Measurements from ENCODE around the gene MARCHF4. TPM values are rescaled to one million over a fixed set of nuclear protein-coding genes. Genes with fewer than 3 reads are reported as not detected.

The MARCHF4 gene
- total and polyA plus RNA-seq, 9 of the 15 experiments (the other 6 are each of a cell fraction or from before 2014, with no cell fraction given): 0.05 TPM; not detected in 8

- TF ChIP-seq PRDM10 (IDR thresholded peaks at IDR 0.05; ENCODE audit: partially characterized antibody): peak; percentile 56
- no peak for TF ChIP-seq ID3 (CRISPR knock-in tag; IDR thresholded peaks at IDR 0.05)
- TF ChIP-seq ID3 (tag; IDR thresholded peaks at IDR 0.05): peak; percentile 36; the same call in 1 of the 2 replicates
- TF ChIP-seq KLF16 (IDR thresholded peaks at IDR 0.05): peak; percentile 80
- TF ChIP-seq MTA2 (IDR thresholded peaks at IDR 0.05; ENCODE audit: low read depth): peak; percentile 80
- TF ChIP-seq SMAD1 (IDR thresholded peaks at IDR 0.05; ENCODE audit: low read depth, low read length, partially characterized antibody): peak; percentile 9
- TF ChIP-seq ZNF212 (CRISPR knock-in tag; IDR thresholded peaks at IDR 0.05): no peak
- TF ChIP-seq, protein P1, sequence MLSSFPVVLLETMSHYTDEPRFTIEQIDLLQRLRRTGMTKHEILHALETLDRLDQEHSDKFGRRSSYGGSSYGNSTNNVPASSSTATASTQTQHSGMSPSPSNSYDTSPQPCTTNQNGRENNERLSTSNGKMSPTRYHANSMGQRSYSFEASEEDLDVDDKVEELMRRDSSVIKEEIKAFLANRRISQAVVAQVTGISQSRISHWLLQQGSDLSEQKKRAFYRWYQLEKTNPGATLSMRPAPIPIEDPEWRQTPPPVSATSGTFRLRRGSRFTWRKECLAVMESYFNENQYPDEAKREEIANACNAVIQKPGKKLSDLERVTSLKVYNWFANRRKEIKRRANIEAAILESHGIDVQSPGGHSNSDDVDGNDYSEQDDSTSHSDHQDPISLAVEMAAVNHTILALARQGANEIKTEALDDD (IDR thresholded peaks at IDR 0.05): peak; percentile 74
- TF ChIP-seq LEF1 (IDR thresholded peaks at IDR 0.05): peak; percentile 78
- peak; percentile 51 for TF ChIP-seq BRD9 (IDR thresholded peaks at IDR 0.05; ENCODE audit: low read depth, partially characterized antibody)
These were observed 44.5 kb upstream of the MARCHF4 start (continued) for GRCh38 chr2:216416571-216417307.

All from K562 (cell line).